CD4-positive, alpha-beta T cell treated with Interleukin-6 at 100 ng/mL for 8 hours (primary cell): ENCODE measurements around the gene EPHA10.

ENCODE experiments used
- DNase-seq: peaks from one replicate; pipeline ENCODE4 v3.0.0-alpha.2; 2020; ENCODE audit warnings: mixed read lengths, low spot score

EPHA10 gene

GRCh38 chr1:37734629-37735591, 30.0 kb downstream of the EPHA10 start:
- no peak for DNase-seq

GRCh38 chr1:37732111-37732780, 32.7 kb downstream of the EPHA10 start:
- no peak for DNase-seq

GRCh38 chr1:37731312-37732019, 33.5 kb downstream of the EPHA10 start:
- no peak for DNase-seq

- DNase-seq = no peak
Measured at GRCh38 chr1:37730376-37730775, 34.5 kb downstream of the EPHA10 start.

GRCh38 chr1:37728416-37728815, 36.5 kb downstream of the EPHA10 start:
- DNase-seq = no peak

- no peak for DNase-seq
Measured at GRCh38 chr1:37726751-37727585, 38.0 kb downstream of the EPHA10 start.

GRCh38 chr1:37725851-37726613, 38.9 kb downstream of the EPHA10 start:
- no peak for DNase-seq

- no peak for DNase-seq
Measured at GRCh38 chr1:37724575-37724974, 40.3 kb downstream of the EPHA10 start.

- no peak for DNase-seq
Measured at GRCh38 chr1:37723390-37724078, 41.4 kb downstream of the EPHA10 start.

GRCh38 chr1:37723072-37723389, 41.9 kb downstream of the EPHA10 start:
- DNase-seq = no peak

- no peak for DNase-seq
Measured at GRCh38 chr1:37722181-37723071, 42.5 kb downstream of the EPHA10 start.

- DNase-seq = no peak
Measured at GRCh38 chr1:37721565-37721964, 43.4 kb downstream of the EPHA10 start.

- no peak for DNase-seq
Measured at GRCh38 chr1:37720231-37721130, 44.4 kb downstream of the EPHA10 start.

GRCh38 chr1:37719572-37720195, 45.2 kb downstream of the EPHA10 start:
- no peak for DNase-seq

- DNase-seq = no peak
Measured at GRCh38 chr1:37718901-37719571, 45.9 kb downstream of the EPHA10 start.

GRCh38 chr1:37718181-37718900, 46.6 kb downstream of the EPHA10 start:
- no peak for DNase-seq

GRCh38 chr1:37717631-37718030, 47.3 kb downstream of the EPHA10 start:
- DNase-seq = no peak
